ENCODE data around the gene RARS1.
"Not testable (repeated sequence)": the region's sequence is repeated elsewhere in the genome, so short reads cannot be mapped to it uniquely, and the experiment has no call there.

- TF ChIP-seq CTCF, POLR2A (IDR thresholded peaks at IDR 0.05): not testable (repeated sequence)
Measured at GRCh38 chr5:168534351-168534750, 48.1 kb downstream of the RARS1 start.
